ENCODE results near the gene PTPN4. TPM values are rescaled to one million over a fixed set of nuclear protein-coding genes. Genes with fewer than 3 reads are reported as not detected.

PTPN4 gene
- total and polyA plus RNA-seq, 2 of the 13 experiments (the other 11 are each of a cell fraction or from before 2014, with no cell fraction given) = 20.3 to 34.6 TPM

- Histone ChIP-seq H4K20me1 (ENCODE audit: insufficient read depth, low read length) (no peaks in the 10 kb centered on the region), H3K79me2 (ENCODE audit: insufficient read depth, low read length) (no peaks in the 10 kb centered on the region), H3K9ac (ENCODE audit: insufficient read depth, low read depth, low read length) (no peak overlapping the region), H3K27me3 (ENCODE audit: control insufficient read depth in 1 of 2, insufficient read depth in 2 of 2, low read length in 2 of 2) (no peaks in the 10 kb centered on the region), H2AFZ (ENCODE audit: low read length) (no peak overlapping the region), H3K9me3 (ENCODE audit: low read length) (no peaks in the 10 kb centered on the region), H3K4me1 (ENCODE audit: insufficient read depth, low read length) (peaks cover 19% of the 10 kb centered on the region), H3K4me2 (ENCODE audit: low read depth, low read length) (0 out of 2 replicates have a peak overlapping the region, but pooled peaks have one; percentile 10), H3K36me3 (replicated peaks in 1 of 2; ENCODE audit: control insufficient read depth in 1 of 2, insufficient read depth in 2 of 2, low read length in 2 of 2) (no peaks in the 10 kb centered on the region), H3K27ac (ENCODE audit: extremely low read length, insufficient read depth, low read length) (no peak overlapping the region), H3K4me3 (replicated peaks in 1 of 3; ENCODE audit: insufficient read depth in 1 of 3, low read depth in 2 of 3, low read length in 3 of 3) (no peak overlapping the region)
- WGBS (ENCODE audit: low lambda C conversion rate) = 54% methylated on average over 3 of the region's 3 CpGs
- in situ Hi-C loops (cut with HindIII; ENCODE audit: extremely low pct_ligation_motif_present, low pct_unique_long_range_greater_than_20kb) (no loop called here), intact Hi-C loops (cut with micrococcal nuclease; ENCODE audit: unreplicated experiment) (no loop called here)
- ChIA-PET CTCF (ENCODE audit: low intra/inter-chr PET ratio, low total read pairs) (no interaction called here), POLR2A (interaction anchor here (1.0 to 2.5 kb wide), 2 partner anchors 15 to 17 kb away, joined by 3 to 16 read pairs; partner anchors contain the start of gene EPB41L5)
- FAIRE-seq = no peak
- BruUV-seq (replicated peaks) = no TSS peak
- no peak for ATAC-seq
- peak; percentile 32 for DNase-seq (ENCODE audit: low spot score)
- no peak for TF ChIP-seq BRD4 (CRISPR knock-in tag; IDR thresholded peaks at IDR 0.05)
- no peak for TF ChIP-seq ZNF513 (CRISPR knock-in tag; conservative IDR thresholded peaks at IDR 0.05)
- TF ChIP-seq POLR2AphosphoS2 (IDR thresholded peaks at IDR 0.05; ENCODE audit: low read depth, low read length) = no peak
- no peak for TF ChIP-seq SMARCE1 (IDR thresholded peaks at IDR 0.05; ENCODE audit: borderline replicate concordance)
- no peak for TF ChIP-seq ZBTB26 (CRISPR knock-in tag; IDR thresholded peaks at IDR 0.05; ENCODE audit: borderline replicate concordance)
- TF ChIP-seq TFE3 (CRISPR knock-in tag; IDR thresholded peaks at IDR 0.05) = no peak
- no peak for TF ChIP-seq GFI1 (CRISPR knock-in tag; IDR thresholded peaks at IDR 0.05; ENCODE audit: borderline replicate concordance)
- TF ChIP-seq CCDC6 (CRISPR knock-in tag; IDR thresholded peaks at IDR 0.05) = no peak
- TF ChIP-seq CEBPG (CRISPR knock-in tag; IDR thresholded peaks at IDR 0.05) = peak; percentile 81
- no peak for TF ChIP-seq GATAD1 (CRISPR knock-in tag; IDR thresholded peaks at IDR 0.05)
- no peak for TF ChIP-seq ZFP36L1 (CRISPR knock-in tag; IDR thresholded peaks at IDR 0.05)
- peak; percentile 82 for TF ChIP-seq CEBPB (IDR thresholded peaks at IDR 0.05; ENCODE audit: borderline replicate concordance, low read depth, low read length)
- TF ChIP-seq STAT5B (CRISPR knock-in tag; IDR thresholded peaks at IDR 0.05) = no peak
- no peak for TF ChIP-seq ZNF317 (CRISPR knock-in tag; IDR thresholded peaks at IDR 0.05)
- no peak for TF ChIP-seq ZNF746 (CRISPR knock-in tag; IDR thresholded peaks at IDR 0.05)
- no peak for TF ChIP-seq ZNF121 (CRISPR knock-in tag; IDR thresholded peaks at IDR 0.05)
- TF ChIP-seq FOXM1 (CRISPR knock-in tag; IDR thresholded peaks at IDR 0.05) = no peak
- no peak for TF ChIP-seq MED13 (CRISPR knock-in tag; IDR thresholded peaks at IDR 0.05)
- no peak for TF ChIP-seq ZNF510 (CRISPR knock-in tag; IDR thresholded peaks at IDR 0.05; ENCODE audit: low read depth)
- TF ChIP-seq ETV6 (CRISPR knock-in tag; conservative IDR thresholded peaks at IDR 0.05) = no peak
- TF ChIP-seq ASH2L (IDR thresholded peaks at IDR 0.05; ENCODE audit: insufficient read length, low read depth, low read length) = no peak
- no peak for TF ChIP-seq ZNF619 (CRISPR knock-in tag; IDR thresholded peaks at IDR 0.05)
- no peak for TF ChIP-seq ZNF660 (CRISPR knock-in tag; IDR thresholded peaks at IDR 0.05; ENCODE audit: borderline replicate concordance, low read depth)
- TF ChIP-seq IRX3 (CRISPR knock-in tag; IDR thresholded peaks at IDR 0.05; ENCODE audit: borderline replicate concordance, low read depth) = no peak
- no peak for TF ChIP-seq NFYC (CRISPR knock-in tag; IDR thresholded peaks at IDR 0.05)
- no peak for TF ChIP-seq SRY (CRISPR knock-in tag; IDR thresholded peaks at IDR 0.05)
Measured at GRCh38 chr2:119996148-119996547, 236.4 kb downstream of the PTPN4 start.

Data from HepG2 (cell line).